Stimulated activated CD8-positive, alpha-beta memory T cell treated with anti-CD3 and anti-CD28 coated beads, Interleukin-12 subunit alpha, Interleukin-12 subunit beta, amount 100 ng/mL, for 1 hour (primary cell): ENCODE measurements around the gene RAB12.

ENCODE experiments used
- DNase-seq: peaks from one replicate; pipeline ENCODE4 v3.0.0-alpha.2; 2020; ENCODE audit warnings: low read depth

RAB12 gene

DNA sequence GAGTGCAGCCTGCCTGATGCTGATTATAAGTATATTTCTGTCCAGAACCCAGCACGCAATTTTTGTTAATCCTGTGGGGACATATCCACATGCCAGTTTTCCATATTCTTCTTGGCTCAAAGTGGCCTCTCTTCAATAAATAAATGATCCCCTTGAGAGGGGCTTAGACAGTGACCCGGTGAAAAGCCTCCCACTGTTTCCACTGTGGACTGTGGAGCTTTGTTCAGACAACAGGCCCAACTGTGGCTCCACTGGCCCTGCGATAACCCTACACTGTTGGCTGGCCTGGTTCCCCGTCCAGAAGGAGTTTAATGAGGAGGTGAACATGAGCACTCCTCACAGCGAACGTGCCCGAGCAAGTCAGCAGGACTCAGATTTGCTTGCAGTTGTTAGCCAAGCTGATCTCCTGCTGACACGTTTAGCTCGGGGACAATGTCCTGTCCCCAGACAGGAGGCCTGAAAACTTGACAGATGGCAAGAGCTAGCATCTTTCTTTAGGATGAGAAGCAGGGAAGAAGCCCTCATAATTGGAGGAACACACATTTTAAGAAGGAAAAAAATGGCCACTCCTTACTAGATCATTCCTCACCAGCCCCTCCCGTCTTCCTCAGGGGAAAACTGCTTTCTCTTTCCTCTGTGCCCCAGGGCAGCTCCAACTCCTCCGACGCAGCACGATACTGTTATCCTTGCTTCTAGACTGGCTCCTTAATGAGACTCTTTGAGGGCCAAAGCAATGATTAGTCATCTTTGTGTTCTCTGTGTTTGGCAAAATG is 76.1 kb downstream of the RAB12 start:
- DNase-seq: no peak

DNA sequence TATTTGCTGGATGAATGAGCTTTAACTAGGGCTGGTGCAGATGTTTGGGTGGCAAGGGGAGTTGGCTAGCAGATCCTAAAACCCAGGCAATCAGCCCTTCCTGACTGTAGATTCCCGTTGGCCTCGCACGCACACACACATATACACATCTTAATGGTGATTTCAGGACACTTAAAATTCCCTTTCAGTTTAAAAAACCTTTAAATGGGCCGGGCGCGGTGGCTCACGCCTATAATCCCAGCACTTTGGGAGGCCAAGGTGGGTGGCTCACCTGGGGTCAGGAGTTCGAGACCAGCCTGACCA is 76.6 kb downstream of the RAB12 start:
- DNase-seq: no peak

- DNase-seq: no peak
Measured at GRCh38 chr18:8686611-8687010, 77.4 kb downstream of the RAB12 start.

DNA sequence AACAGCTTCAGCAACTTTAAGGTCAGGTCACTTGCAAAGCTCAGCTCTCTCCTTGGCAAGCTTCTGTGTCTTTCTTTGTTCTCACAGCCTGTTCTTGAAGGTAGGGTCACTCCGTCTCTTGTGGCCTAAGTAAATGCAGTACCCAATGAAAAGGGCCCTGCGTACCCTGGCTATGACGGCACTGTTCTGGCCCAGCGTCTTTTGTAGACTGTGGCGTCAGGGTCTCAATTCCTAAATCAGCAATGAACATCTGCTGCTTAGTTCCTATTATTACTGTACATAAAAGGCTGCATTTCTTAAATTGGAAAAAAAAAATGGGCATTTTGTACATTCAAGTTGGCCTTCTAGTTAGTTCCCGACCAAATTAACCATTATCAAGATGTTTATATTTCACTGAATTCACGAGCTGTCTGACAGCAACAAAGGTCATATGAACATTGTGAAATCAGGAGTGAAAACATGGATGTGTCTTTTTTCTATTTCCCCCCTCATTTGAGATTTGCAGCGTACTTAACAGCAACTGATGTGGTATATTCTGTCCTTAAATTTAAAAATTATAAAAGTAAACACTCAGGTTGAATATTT is 79.1 kb downstream of the RAB12 start:
- DNase-seq: no peak

DNA sequence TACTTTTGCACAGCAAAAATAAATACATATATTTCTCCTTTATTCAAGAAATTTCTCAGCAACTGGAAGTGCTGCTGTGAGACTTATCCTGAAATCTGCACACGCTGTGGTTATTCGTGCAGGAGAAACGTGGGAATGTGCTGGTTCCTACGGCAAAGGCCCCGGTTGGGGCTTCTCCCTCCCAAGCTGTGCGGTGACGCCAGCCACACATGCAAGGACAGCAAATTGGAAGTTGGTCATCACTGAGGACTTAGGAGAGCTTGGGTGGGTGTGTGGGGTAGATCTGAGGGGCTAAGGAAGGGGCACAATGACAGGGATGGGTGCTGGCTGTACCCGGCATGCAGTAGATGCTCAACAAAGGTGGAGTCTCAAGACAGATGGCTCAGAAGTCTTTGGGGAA is 79.6 kb downstream of the RAB12 start:
- DNase-seq: no peak
